GM18519 (cell line): ENCODE measurements around the gene CXorf51A.
"Not testable (repeated sequence)": the region's sequence is repeated elsewhere in the genome, so short reads cannot be mapped to it uniquely, and the experiment has no call there.

Source experiments
- ATAC-seq: cut with Tn5 transposase; IDR thresholded peaks from one replicate; pipeline ENCODE4 v1.9.1; 2021; ENCODE audit warnings: mild to moderate bottlenecking, moderate library complexity; ENCODE audit not compliant: unreplicated experiment, low FRiP score

CXorf51A gene

DNA sequence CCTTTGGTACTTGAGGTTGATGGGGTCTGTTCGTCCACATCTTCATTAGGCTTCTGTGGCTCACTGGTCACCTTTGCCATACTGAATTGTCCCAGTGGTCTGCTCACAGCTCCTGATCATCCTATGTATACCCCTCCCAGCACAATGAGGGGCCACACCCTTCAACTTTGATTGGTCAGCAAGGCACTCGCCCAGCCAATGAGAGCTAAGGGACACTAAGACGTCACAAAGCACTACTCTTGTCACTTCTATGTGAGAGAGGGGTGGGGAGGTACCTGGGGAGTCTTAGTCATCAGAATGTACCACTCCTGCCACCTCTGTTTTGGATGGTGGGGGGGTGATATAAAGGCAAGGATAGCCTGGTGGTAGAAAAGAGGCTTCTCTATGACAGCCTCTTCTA lies at the start of gene CXorf51A:
CXorf51A (minus strand) TSS at position 101 of the 400 bp plus-strand sequence; CDS start at position 80, 21 bp downstream.
- not testable (repeated sequence) for ATAC-seq

DNA sequence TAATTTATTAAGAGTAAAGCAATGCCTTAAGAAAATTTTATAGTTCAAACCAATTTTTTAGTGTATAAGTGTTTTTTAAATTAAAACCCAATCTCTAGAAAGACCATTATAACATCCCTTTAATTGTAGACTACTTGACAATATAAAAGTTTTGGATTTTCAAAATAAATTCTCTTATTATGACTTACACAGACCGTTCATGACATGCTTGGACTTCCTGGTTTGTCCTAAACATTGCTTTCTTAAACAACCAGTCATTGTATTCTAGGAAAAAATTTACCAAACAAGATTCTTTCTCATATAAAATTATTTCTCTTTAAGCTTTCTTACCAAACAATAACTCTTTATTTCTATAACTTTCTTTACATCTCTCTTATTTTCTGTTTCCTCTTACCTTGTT lies 49.0 kb upstream of the CXorf51A start:
- ATAC-seq, result no peak

DNA sequence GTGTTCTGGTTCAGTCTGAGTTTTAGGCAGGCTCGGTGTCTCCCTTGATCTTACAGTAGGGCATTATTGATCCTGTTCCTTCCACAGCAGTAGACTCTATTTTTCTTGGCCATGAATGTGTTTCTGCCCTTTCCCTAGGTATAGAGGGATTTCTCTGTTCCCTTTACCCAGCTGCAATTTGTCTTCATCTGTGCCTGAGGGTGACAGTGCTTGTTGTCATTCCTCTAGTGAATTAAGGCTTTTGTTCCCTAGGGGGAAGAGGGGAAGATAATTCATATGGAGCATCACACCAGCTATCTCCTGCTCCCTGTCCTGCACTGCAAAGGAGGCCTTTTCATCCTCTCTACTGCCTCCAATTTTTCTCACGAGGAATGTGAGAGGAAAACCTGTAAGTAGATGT lies 39.7 kb upstream of the CXorf51A start:
- no peak for ATAC-seq

DNA sequence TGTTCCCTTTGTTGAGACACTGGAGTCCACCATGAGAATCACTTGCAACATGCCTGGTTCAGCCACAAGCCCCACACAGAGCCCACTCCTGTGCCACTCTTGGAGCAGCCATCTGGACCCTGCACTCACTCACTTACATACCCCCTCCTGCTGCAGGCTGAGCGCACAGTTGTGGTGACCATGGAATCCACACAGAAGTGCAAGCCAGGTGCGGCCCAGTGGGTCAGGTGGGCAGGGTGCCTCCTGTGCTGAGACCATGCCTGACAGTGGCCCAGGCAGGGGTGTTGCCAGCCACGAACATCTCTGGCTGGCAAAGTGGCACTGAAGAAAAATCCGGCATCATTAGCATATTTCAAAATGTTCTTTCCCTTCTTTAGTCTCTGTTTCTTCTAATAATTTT lies 17.4 kb upstream of the CXorf51A start:
- no peak for ATAC-seq

DNA sequence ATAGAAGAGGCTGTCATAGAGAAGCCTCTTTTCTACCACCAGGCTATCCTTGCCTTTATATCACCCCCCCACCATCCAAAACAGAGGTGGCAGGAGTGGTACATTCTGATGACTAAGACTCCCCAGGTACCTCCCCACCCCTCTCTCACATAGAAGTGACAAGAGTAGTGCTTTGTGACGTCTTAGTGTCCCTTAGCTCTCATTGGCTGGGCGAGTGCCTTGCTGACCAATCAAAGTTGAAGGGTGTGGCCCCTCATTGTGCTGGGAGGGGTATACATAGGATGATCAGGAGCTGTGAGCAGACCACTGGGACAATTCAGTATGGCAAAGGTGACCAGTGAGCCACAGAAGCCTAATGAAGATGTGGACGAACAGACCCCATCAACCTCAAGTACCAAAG lies 5.1 kb downstream of the CXorf51A start, which contains the start of gene CXorf51B:
CXorf51B (plus strand) TSS at position 301 of the 400 bp plus-strand sequence; CDS start at position 322, 21 bp downstream.
- ATAC-seq, result not testable (repeated sequence)
